SK-N-SH (cell line): ENCODE results near the gene GOLGA6L22.
"Not testable (repeated sequence)": the region's sequence is repeated elsewhere in the genome, so short reads cannot be mapped to it uniquely, and the experiment has no call there.

Source experiments
- EP300 ChIP-seq, 2 experiments: IDR thresholded peaks; 2 replicates each; pipeline versions ENCODE4 v1.4.0 to v1.6.1; 2012; ENCODE audit warnings: borderline replicate concordance in 1 of 2, low read depth in 1 of 2, low read length in 1 of 2
- MXI1 ChIP-seq: IDR thresholded peaks from 2 replicates; pipeline ENCODE4 v1.6.1; 2012; ENCODE audit warnings: mild to moderate bottlenecking, low read depth, low read length, improper control_type of control experiment
- TF ChIP-seq, protein P1 (sequence below): IDR thresholded peaks from 2 replicates; pipeline ENCODE4 v1.6.1; 2012; ENCODE audit warnings: mild to moderate bottlenecking, low read depth, low read length, moderate library complexity

DNA sequence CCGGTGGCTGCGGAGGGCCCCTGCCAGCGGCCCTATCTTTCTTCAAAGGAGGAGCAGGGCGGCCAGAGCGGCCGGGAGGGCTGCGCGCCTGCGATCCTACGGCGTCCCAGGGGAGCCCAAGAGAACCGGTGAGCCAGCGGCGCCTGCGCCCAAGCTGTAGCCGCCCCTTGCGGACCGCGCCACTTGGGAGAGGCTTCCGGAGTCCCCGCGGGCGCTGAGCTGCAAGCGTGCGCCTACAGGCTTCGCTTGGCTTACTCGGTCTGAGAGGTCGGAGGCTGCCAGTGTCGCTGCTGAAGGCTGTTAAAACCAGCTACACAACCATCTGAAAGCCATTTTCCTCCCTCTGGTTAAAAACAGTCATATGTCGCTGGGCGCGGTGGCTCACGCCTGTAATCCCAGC is 40.0 kb upstream of the GOLGA6L22 start:
- TF ChIP-seq, protein P1, sequence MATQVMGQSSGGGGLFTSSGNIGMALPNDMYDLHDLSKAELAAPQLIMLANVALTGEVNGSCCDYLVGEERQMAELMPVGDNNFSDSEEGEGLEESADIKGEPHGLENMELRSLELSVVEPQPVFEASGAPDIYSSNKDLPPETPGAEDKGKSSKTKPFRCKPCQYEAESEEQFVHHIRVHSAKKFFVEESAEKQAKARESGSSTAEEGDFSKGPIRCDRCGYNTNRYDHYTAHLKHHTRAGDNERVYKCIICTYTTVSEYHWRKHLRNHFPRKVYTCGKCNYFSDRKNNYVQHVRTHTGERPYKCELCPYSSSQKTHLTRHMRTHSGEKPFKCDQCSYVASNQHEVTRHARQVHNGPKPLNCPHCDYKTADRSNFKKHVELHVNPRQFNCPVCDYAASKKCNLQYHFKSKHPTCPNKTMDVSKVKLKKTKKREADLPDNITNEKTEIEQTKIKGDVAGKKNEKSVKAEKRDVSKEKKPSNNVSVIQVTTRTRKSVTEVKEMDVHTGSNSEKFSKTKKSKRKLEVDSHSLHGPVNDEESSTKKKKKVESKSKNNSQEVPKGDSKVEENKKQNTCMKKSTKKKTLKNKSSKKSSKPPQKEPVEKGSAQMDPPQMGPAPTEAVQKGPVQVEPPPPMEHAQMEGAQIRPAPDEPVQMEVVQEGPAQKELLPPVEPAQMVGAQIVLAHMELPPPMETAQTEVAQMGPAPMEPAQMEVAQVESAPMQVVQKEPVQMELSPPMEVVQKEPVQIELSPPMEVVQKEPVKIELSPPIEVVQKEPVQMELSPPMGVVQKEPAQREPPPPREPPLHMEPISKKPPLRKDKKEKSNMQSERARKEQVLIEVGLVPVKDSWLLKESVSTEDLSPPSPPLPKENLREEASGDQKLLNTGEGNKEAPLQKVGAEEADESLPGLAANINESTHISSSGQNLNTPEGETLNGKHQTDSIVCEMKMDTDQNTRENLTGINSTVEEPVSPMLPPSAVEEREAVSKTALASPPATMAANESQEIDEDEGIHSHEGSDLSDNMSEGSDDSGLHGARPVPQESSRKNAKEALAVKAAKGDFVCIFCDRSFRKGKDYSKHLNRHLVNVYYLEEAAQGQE, result not testable (repeated sequence)
- not testable (repeated sequence) for TF ChIP-seq MXI1; EP300 (IDR thresholded peaks at IDR 0.05; ENCODE audit: borderline replicate concordance in 1 of 2, low read depth in 1 of 2, low read length in 1 of 2)
